GM21515 (cell line): ENCODE measurements around the gene RHO.
"Not testable (repeated sequence)": the region's sequence is repeated elsewhere in the genome, so short reads cannot be mapped to it uniquely, and the experiment has no call there.

Experiments
- ATAC-seq: cut with Tn5 transposase; IDR thresholded peaks from one replicate; pipeline ENCODE4 v1.9.1; 2021; ENCODE audit not compliant: unreplicated experiment

RHO gene

DNA sequence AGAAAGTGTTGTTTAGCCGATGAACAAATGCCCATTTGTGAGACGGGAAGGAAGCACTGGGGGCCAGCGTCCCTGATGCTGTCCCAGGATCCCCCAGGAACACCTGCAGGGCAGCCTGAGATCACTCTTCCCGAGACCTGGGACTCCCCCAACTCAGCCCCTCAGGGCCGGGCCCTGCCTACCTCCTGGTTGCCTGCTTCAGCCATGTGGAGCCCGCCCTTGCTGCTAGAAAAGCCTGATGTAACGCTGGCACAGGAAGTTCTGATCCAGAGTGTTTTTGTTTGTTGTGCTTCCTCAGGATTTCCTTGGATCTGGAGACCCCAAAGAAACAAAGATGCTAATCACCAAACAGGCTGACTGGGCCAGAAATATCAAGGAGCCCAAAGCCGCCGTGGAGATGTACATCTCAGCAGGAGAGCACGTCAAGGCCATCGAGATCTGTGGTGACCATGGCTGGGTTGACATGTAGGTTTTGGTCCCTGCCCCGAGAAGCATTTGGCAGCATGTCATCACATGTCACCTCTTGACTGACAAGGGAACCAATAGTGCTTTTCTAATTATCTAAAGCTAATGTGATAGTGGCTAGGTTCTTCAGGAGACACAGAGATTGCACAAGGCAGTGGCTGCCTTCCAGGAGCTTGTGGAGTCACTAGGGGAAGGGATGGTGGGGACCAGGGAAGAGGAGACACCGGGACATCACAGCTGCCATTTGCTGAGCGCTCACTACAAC is 28.7 kb upstream of the RHO start:
- not testable (repeated sequence) for ATAC-seq

DNA sequence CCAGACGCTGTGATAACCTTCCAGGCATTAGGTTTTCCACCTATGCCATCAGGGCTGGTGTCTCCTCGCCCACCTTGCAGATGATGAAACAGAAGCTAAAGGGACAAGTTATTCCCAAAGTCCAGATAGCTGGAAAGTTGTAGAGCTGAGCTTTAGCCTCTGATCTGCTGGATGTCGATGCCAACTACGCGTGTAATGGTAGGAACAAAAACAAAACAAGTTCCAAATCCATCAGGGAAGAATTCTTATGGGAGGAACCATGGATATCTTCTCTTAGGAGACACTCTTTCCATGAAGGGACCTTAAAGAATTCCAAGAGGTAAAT is 28.1 kb upstream of the RHO start:
- ATAC-seq = no peak

GRCh38 chr3:129501630-129502029 is 26.8 kb upstream of the RHO start:
- ATAC-seq = no peak

DNA sequence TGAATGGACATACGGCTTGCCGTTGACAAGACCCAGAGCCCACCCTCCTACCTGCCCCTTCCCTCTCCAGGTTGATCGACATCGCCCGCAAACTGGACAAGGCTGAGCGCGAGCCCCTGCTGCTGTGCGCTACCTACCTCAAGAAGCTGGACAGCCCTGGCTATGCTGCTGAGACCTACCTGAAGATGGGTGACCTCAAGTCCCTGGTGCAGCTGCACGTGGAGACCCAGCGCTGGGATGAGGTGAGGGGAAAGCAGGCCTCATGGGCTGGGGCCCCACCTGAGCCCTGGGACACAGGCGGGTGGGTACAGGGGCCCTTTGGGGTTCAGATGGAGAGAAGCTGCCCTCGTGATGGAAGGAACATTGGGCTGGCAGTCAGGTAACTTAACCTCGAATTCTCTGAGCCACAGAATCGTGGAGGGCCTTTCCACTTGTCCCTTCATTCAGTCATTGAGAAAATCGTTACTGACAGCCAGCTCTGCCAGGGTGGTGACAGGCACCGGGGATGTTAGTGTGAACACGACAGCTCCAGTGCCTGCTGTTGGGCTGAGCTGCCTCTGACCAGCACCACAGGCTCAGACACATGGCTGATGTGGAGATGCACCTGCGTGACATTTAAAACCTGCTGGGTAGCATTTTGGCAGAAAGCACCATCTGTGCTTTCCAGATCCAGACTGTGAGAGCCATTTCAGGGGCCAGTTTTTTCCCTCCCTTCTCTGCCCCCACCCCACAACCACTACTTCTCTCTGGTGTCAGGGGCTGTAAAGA is 25.6 kb upstream of the RHO start:
- no peak for ATAC-seq

DNA sequence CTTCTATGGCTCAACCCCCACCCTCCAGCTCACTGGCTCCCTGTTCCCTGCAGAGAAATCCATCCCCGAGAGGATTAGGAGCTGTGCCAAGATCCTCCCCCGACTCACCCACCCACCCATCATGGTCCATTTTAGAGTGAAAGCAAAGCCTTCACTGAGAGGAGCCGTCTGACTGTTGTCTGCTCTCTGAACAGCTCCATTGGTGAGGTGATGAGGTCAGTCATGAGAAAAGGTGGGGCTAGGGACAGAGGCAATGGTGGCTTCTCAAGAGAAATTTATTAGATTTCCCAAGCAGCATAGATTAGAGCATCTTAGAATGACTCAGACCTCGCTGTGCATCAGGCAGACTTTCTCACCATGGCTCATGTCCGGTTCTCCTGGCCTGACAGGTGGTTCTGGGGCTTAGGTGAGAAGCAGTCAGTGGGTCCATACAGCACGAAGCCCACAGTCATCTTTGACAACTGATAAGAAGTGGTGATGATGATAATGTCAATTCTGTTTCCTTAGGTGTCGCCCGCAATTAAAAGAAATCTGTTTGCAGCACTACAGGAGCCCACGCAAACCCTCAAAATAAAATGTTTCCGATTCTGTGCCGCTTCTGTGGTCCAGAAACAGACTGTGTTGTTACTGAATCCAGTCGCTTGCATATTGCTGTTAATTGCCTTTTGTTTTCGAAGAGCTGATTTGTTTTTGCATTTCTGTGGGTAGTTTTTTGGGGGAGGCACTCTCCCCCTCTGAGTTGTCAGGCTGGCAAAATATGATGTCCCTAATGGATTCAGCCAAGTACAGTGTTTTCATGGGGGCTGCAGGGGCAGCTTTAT is 24.8 kb upstream of the RHO start:
- ATAC-seq = no peak

DNA sequence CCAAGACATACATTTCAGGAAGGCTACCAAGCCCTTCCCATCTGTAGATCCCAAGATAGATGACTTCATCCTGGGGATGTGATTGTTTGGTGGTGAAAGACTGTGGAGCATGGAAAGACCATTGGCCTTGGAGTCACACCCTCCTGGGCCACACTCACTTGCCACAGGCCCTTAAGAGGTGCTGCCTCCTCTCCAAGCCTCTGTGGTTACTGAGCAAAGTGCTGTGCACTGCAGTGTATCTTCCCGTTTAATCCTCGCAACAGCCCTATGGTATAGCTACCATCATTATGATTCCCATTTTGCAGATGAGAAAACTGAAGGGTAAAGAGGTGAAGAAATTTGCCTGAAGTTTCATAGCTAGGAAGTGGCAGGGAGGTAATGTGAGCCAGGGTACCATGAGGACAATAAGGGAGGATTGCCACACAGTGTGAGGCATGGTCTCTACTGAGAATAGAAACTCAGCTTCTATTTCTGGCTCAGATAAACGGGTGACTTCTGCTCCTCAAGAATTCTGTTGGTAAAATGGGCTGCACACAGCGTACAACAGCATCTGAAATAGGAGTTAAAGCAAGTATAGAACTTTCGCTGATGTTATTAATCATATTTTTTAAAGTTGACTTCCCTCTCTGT is 23.9 kb upstream of the RHO start:
- ATAC-seq = no peak

- no peak for ATAC-seq
These were observed 23.1 kb upstream of the RHO start for GRCh38 chr3:129505341-129505740.

GRCh38 chr3:129506231-129506742 is 22.2 kb upstream of the RHO start:
- no peak for ATAC-seq

DNA sequence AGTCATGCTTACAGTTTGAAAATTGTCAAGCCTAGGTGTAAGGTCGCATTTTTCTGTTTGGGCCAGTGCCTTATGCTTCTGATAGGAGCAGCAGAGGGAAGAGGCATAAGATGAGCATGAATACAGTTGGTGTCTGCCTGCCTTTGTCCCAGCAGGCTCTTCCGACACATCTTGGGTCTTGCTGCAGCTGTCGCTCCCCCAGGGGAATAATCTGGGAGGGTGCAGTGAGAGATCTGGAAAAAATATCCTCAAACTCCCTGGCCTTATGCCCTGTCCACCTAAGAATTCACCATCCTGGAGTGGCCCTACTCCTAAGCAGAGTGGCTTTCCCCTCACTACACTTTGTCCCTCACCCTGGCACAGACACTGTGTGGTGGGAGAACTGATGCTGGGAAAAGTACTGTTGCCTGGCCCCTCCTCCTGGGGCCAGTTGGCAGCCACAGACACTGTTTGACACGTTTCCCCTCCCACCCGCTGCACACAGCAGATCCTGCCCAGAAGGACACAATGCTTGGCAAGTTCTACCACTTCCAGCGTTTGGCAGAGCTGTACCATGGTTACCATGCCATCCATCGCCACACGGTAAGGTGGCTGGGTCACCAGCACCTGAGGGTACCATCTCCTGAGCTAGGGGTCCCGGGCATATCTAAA is 21.1 kb upstream of the RHO start:
- no peak for ATAC-seq

DNA sequence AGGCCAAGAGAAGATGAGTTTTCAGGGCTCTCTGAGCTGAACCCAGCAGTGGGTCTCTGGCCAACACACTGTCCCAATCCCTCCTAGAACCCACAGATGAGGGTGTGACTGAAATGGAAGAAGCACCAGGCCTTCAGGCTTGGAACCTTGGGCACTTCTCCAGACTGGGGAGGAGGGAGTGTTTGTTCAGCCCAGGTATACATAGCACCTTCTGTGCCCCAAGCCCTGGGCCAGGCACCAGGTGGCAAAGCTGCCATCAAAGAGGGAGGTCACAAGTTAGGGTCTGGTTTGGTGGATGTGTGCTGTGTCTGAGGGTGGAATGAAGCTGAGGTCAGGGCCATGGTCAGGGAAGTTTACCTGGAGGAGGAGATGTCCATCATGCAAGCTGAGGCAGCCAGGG is 15.8 kb upstream of the RHO start:
- no peak for ATAC-seq

DNA sequence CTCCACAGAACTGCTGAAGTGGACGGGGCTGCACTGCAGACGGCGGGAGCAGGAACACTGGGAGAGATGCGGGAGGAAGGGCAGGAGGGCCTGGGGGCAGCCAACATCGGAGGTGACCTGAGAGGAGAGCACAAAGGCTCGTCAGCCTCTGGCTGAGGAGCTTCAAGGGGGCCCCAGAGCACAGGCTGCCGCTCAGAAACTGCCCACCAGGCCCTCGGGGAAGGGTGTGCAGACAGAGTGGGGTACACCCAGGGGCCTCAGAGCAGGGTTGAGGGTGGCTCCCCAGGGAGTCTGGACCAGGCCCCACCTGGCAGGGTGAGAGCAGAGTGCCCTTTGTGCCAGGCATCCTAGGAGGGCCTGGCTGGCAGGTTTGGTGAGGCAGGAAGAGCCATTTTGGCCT is 14.7 kb upstream of the RHO start:
- no peak for ATAC-seq

DNA sequence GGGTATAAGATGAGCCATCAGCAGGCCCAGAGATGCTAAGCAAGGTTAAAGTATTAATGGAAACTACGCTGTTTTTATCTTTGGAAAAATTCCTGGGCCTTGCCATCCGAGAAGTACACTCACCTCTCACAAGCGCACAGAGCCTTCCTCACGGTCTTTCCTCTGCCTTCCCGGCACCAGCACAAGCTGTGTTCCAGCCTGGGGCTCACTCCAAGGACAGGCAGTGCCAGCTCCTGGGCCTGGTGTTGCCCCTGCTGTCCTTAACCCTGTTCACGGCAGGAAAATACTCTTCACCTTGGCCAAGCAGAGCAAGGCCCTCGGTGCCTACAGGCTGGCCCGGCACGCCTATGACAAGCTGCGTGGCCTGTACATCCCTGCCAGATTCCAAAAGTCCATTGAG is 14.3 kb upstream of the RHO start:
- ATAC-seq = no peak

DNA sequence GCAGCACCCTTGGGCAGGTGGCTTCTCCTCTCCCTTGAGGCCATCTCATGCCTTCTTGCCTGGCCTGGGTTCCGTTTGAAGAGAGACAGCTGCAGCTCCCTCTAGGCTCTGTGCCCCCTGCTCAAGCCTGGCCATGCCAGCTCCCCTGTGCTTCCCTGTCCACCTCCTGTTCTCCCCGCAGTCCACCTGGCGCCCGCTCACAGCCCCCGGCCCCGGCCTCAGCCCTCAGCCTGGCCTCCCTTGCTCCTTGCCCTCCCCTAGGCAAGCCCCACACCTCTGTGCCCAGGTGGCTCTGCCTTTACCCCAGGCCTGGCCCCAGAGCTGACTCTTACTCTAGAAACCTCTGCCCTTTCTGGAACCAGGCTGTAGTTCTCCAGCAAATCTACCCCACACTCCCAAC is 13.9 kb upstream of the RHO start:
- ATAC-seq = no peak

- not testable (repeated sequence) for ATAC-seq
These were observed 13.2 kb upstream of the RHO start for GRCh38 chr3:129515108-129515820.

- ATAC-seq = not testable (repeated sequence)
These were observed 12.5 kb upstream of the RHO start for GRCh38 chr3:129515821-129516432.

DNA sequence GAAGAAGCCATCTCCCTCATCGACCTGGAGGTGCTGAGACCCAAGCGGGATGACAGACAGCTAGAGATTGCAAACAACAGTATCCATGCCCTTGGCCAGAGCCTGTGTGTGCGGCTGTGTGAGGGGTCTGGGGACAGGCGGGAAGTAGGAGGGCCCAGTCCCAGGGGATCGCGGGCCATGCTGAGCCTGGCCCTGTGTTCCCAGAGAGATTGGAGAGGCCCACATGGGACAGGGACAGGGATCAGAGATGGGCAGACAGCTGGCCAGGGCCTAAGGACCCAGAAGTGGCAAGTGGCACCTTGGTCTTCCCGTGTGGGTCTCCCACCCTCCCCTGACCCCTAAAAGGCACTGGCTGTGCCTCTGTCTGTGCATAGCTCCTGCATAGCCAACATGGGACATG is 10.9 kb upstream of the RHO start:
- no peak for ATAC-seq

DNA sequence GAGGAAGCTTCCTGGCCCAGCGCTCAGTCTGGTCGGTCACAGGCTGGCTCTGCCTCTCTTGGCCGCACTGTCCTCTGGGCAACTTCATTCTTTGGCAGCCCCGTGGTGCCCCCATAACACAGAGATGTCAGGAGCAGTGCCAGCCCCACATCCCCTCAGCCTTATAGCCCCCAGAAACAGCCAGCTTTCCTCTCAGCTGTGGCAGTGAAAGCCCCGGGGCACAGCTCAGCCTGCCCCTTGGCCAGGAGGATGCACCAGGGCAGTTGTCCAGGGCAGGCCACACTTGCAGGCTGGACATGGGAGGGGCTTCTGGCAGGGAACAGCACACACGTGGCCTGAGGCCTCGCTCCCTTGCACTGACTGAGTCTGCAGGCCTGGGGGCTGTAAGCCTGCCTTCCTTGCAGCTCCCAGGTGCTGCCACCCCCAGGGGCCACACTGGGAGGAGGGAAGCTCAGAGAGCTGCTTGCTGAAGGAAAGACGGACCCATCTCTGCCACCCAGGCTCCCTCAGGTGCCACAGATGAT is 10.3 kb upstream of the RHO start:
- no peak for ATAC-seq

- ATAC-seq = no peak
These were observed 9.9 kb upstream of the RHO start for GRCh38 chr3:129518581-129518980.

DNA sequence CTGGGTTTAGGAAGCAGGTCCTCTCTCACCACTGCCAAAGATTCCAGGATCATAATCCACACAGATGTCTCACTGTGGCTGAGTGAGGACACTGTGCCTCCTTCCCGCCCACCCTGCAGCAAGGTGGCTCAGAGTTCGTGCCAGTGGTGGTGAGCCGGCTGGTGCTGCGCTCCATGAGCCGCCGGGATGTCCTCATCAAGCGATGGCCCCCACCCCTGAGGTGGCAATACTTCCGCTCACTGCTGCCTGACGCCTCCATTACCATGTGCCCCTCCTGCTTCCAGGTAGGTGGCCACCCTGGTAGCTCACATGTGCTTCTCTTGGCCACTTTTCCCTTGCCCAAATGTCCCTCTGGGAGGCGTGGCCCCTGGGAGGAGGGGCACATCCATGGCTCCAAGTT is 9.0 kb upstream of the RHO start:
- no peak for ATAC-seq
